Retinal pigment epithelial cell (primary cell): Measurements from ENCODE around the gene MAPK13.
A peak's percentile ranks its signal among the peaks of the same experiment; 100 is the strongest.
"Not testable (repeated sequence)": the region's sequence is repeated elsewhere in the genome, so short reads cannot be mapped to it uniquely, and the experiment has no call there.

Source experiments
- DNase-seq: peaks from one replicate; pipeline ENCODE4 v3.0.0-alpha.2; 2010; ENCODE audit warnings: low read depth
- H3K4me3 ChIP-seq: 2 replicates; pipeline ENCODE4 v1.5.1; 2011; ENCODE audit warnings: mild to moderate bottlenecking, low read length, control low read depth, moderate library complexity
- TF ChIP-seq, protein P1 (sequence below): conservative IDR thresholded peaks from 2 replicates; pipeline ENCODE4 v1.5.1; 2011; ENCODE audit warnings: low read depth, low read length, control low read depth, inconsistent platforms

MAPK13 gene

GRCh38 chr6:36128073-36128472 is 2.2 kb upstream of the MAPK13 start:
- no peak overlapping the region for H3K4me3 ChIP-seq
- TF ChIP-seq, protein P1, sequence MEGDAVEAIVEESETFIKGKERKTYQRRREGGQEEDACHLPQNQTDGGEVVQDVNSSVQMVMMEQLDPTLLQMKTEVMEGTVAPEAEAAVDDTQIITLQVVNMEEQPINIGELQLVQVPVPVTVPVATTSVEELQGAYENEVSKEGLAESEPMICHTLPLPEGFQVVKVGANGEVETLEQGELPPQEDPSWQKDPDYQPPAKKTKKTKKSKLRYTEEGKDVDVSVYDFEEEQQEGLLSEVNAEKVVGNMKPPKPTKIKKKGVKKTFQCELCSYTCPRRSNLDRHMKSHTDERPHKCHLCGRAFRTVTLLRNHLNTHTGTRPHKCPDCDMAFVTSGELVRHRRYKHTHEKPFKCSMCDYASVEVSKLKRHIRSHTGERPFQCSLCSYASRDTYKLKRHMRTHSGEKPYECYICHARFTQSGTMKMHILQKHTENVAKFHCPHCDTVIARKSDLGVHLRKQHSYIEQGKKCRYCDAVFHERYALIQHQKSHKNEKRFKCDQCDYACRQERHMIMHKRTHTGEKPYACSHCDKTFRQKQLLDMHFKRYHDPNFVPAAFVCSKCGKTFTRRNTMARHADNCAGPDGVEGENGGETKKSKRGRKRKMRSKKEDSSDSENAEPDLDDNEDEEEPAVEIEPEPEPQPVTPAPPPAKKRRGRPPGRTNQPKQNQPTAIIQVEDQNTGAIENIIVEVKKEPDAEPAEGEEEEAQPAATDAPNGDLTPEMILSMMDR = no peak
- DNase-seq = no peak

DNA sequence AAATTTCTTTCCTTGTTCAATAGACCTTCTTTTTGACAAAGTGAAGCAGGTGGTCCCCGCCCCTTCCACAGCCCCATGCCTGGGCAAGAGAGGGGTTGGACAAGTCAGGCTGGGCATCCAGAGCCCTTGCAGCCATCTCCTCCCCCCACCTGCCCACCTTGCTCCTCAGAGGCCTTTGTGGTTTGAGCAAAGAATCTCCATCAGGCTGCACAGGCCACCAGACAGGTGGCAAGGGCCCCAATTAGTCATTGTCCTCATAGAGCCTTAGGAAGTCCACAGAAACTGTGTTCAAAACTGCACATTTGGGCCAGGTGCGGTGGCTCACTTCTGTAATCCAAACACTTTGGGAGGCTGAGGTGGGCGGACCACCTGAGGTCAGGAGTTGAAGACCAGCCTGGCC is 1.5 kb upstream of the MAPK13 start:
- TF ChIP-seq, protein P1 = no peak
- no peak for DNase-seq
- H3K4me3 ChIP-seq = no peak overlapping the region

DNA sequence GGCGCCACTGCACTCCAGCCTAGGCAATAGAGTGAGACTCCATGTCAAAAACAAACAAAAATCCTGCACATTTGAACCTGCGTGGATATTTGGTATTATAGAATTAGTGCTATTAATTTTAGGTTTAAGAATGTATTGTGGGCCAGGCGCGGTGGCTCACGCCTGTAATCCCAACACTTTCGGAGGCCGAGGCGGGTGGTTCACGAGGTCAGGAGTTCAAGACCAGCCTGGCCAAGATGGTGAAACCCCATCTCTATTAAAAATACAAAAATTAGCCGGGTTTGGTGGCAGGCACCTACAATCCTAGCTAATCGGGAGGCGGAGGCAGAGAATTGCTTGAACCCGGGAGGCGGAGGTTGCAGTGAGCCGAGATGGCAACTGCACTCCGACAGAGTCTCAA is 979 bp upstream of the MAPK13 start:
- DNase-seq, H3K4me3 ChIP-seq: not testable (repeated sequence)

GRCh38 chr6:36130667-36131510 is 576 bp downstream of the MAPK13 start:
- no peak for DNase-seq
- H3K4me3 ChIP-seq = peak overlapping the region; percentile 44
- TF ChIP-seq, protein P1 = no peak

DNA sequence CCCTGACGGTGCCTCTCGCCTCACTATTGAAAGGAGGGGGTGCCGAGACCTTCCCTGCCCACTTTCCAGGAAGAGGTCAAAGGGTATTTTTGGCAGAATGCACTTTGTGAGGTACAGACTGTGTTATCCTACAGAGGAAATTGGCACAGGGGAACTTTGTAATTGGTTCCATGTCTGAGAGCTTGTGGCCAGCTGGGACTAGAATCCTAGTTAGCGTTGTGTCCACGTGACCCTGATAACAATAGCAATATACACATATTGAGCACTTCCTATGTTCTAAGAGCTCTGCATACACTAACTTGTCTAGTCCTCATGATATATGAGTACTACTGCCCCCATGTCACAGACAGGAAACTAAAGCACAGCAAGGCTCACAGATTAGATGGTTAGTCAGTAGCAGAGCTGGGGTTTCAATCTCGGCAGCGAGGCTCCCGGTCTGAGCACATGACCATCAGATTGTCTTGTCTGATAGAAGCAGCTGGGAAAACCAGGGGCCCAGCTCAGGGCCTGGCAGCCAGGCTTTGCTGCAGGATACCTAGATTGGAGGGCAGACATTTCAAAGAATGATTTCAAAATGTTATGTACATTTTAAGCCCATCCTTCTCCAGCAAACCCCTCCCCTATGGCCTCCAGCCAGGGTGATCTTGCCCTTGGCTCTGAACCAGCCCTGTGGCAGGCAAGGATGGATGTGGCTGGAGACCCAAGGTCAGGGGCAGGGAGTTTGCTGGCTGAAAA is 1.4 kb downstream of the MAPK13 start:
- no peak for DNase-seq
- TF ChIP-seq, protein P1 = no peak
- peak overlapping the region; percentile 7 for H3K4me3 ChIP-seq

DNA sequence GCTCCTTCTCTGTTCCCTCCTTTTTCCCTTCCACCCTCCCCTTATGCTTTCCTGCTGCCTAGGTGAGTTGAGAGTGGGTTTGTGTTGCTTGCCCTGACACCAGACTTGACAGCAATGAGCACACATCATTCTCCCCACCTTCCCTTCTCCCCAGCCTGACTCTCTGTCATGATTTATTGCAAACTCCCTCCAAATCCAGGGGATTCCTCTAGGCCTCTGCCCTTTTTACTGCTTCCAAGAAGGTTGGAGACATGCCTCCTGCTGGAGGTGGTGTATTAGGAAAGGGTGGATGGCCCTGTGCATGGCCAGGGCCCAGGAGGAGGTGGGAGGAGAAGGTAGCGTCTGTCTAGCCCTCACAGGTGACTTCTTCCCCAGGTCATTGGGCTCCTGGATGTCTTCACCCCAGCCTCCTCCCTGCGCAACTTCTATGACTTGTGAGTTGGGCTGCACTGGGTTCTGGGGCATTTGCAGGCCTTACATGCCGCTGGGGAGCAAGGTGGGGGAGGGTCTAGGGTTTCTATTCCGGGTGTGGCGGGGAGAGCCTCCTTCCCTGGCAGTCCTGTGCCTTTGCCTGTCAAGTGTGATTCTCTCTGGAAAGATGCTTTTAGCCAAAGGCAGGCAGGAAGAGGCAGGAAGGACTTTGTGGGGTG is 2.1 kb downstream of the MAPK13 start:
- no peak for DNase-seq
- no peak overlapping the region for H3K4me3 ChIP-seq
- TF ChIP-seq, protein P1 = no peak

DNA sequence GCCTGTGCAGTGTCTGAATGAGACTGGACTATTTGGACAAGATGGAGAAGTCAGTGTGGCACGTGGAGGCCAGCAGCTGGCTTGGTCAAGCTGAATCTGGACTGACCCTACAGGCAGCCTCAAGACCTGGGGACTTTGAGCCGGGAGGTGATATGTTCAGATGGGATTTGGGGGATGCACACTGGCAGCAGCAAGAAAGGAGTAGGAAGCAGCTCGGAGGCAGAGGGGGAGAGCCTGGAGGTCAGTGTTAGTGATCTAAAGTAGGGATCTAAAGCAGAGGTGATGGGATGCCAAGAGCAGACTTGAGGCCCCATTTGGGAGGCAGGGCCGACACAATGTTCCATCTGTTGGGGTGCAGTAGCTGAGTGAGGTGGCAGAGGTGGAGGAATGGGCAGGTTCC is 2.8 kb downstream of the MAPK13 start:
- TF ChIP-seq, protein P1 = no peak
- no peak for DNase-seq

More for the DNA sequence above, 2.8 kb downstream of the MAPK13 start:
- H3K4me3 ChIP-seq = no peak overlapping the region
